SH-SY5Y (cell line): Measurements from ENCODE around the gene NR1H3.

Experiments
- GATA2 ChIP-seq: IDR thresholded peaks from 2 replicates; pipeline ENCODE4 v1.6.1; 2011; ENCODE audit warnings: mild to moderate bottlenecking, low read depth, low read length
- GATA3 ChIP-seq: IDR thresholded peaks from 2 replicates; pipeline ENCODE4 v1.6.1; 2011; ENCODE audit warnings: low read depth, mild to moderate bottlenecking, low read length, moderate library complexity

- no peak for TF ChIP-seq GATA3
- TF ChIP-seq GATA2: no peak
Measured at GRCh38 chr11:47213950-47214565, 43.7 kb upstream of the NR1H3 start.
